Mesendoderm (in vitro differentiated cells): ENCODE results near the gene RHNO1.

Source experiments
- DNase-seq: peaks from one replicate; pipeline ENCODE4 v3.0.0; 2013
- H2AK5ac ChIP-seq: 2 replicates; pipeline ENCODE4 v1.6.1; 2013; ENCODE audit warnings: low read length, inconsistent platforms
- H2BK120ac ChIP-seq: 2 replicates; pipeline ENCODE4 v1.6.1; 2013; ENCODE audit warnings: low read depth, mild to moderate bottlenecking, low read length, moderate library complexity, mixed read lengths
- H2BK15ac ChIP-seq: replicated peaks from 2 replicates; pipeline ENCODE4 v1.6.1; 2013; ENCODE audit warnings: low read depth, mild to moderate bottlenecking, moderate library complexity
- H2BK5ac ChIP-seq: 2 replicates; pipeline ENCODE4 v1.6.1; 2013; ENCODE audit warnings: low read length, inconsistent platforms
- H3K18ac ChIP-seq: 2 replicates; pipeline ENCODE4 v1.6.1; 2013; ENCODE audit warnings: mild to moderate bottlenecking, low read length, mixed read lengths
- H3K23ac ChIP-seq: one replicate; pipeline ENCODE4 v1.6.1; 2013; ENCODE audit warnings: low read length
- H3K27ac ChIP-seq: 2 replicates; pipeline ENCODE4 v1.5.1; 2013; ENCODE audit warnings: low read depth, mild to moderate bottlenecking, inconsistent platforms, low read length, moderate library complexity
- H3K27me3 ChIP-seq: 2 replicates; pipeline ENCODE4 v1.6.1; 2013; ENCODE audit warnings: low read length, control low read depth, mild to moderate bottlenecking, inconsistent platforms; ENCODE audit not compliant: insufficient read depth, poor library complexity
- H3K36me3 ChIP-seq: 2 replicates; pipeline ENCODE4 v1.6.1; 2013; ENCODE audit warnings: low read length, inconsistent platforms; ENCODE audit not compliant: control insufficient read depth, insufficient read depth
- H3K4ac ChIP-seq: one replicate; pipeline ENCODE4 v1.6.1; 2013; ENCODE audit warnings: low read depth, mild to moderate bottlenecking, low read length, moderate library complexity
- H3K4me1 ChIP-seq: 2 replicates; pipeline ENCODE4 v1.6.1; 2013; ENCODE audit warnings: low read depth, low read length, inconsistent platforms; ENCODE audit not compliant: control insufficient read depth
- H3K4me2 ChIP-seq: 2 replicates; pipeline ENCODE4 v1.6.1; 2013; ENCODE audit warnings: low read length
- H3K4me3 ChIP-seq: 2 replicates; pipeline ENCODE4 v1.5.1; 2013; ENCODE audit warnings: mild to moderate bottlenecking, low read length
- H3K56ac ChIP-seq: one replicate; pipeline ENCODE4 v1.6.1; 2013; ENCODE audit warnings: low read length
- H3K79me1 ChIP-seq: 2 replicates; pipeline ENCODE4 v1.6.1; 2013; ENCODE audit warnings: low read length, inconsistent platforms
- H3K79me2 ChIP-seq: 2 replicates; pipeline ENCODE4 v1.6.1; 2013; ENCODE audit warnings: mild to moderate bottlenecking, low read length; ENCODE audit not compliant: control insufficient read depth, insufficient read depth
- H3K9ac ChIP-seq: 2 replicates; pipeline ENCODE4 v1.6.1; 2013; ENCODE audit warnings: low read length, inconsistent platforms
- H4K5ac ChIP-seq: one replicate; pipeline ENCODE4 v1.6.1; 2013; ENCODE audit warnings: low read length
- H4K8ac ChIP-seq: one replicate; pipeline ENCODE4 v1.6.1; 2013; ENCODE audit warnings: low read depth, mild to moderate bottlenecking, control low read depth, low read length, moderate library complexity
- WGBS: extraction: QIAGEN DNeasy Blood & Tissue Kit; methylation state at CpG from one replicate; pipeline ENCODE4 v1.1.7; 2013; ENCODE audit warnings: low lambda C conversion rate, missing lambda C conversion rate; ENCODE audit not compliant: insufficient coverage; ENCODE audit errors: extremely low coverage; 5-methylcytosine and 5-hydroxymethylcytosine counted together

Gene RHNO1

GRCh38 chr12:2919249-2919648 lies 42.2 kb downstream of the RHNO1 start:
- H2BK120ac ChIP-seq, result no peak overlapping the region
- no peak overlapping the region for H2BK5ac ChIP-seq
- WGBS, result no CpG with 5 or more reads among the region's 2 CpGs
- H2AK5ac ChIP-seq, result no peak overlapping the region
- no peak overlapping the region for H3K4ac ChIP-seq
- no peak overlapping the region for H3K4me2 ChIP-seq
- H2BK15ac ChIP-seq, result no peak overlapping the region
- H3K27ac ChIP-seq, result no peak overlapping the region
- H3K4me3 ChIP-seq, result no peak overlapping the region
- no peaks in the 10 kb centered on the region for H3K4me1 ChIP-seq
- H3K56ac ChIP-seq, result no peak overlapping the region
- H3K18ac ChIP-seq, result no peak overlapping the region
- no peak overlapping the region for H4K5ac ChIP-seq
- H3K79me2 ChIP-seq, result no peaks in the 10 kb centered on the region
- H3K9ac ChIP-seq, result no peak overlapping the region
- H3K23ac ChIP-seq, result no peak overlapping the region
- no peaks in the 10 kb centered on the region for H3K79me1 ChIP-seq
- H4K8ac ChIP-seq, result no peak overlapping the region
- H3K36me3 ChIP-seq, result peaks cover 2% of the 10 kb centered on the region
- no peaks in the 10 kb centered on the region for H3K27me3 ChIP-seq
- no peak for DNase-seq

GRCh38 chr12:2922329-2922728 lies 45.3 kb downstream of the RHNO1 start:
- H2BK15ac ChIP-seq, result no peak overlapping the region
- no peaks in the 10 kb centered on the region for H3K4me1 ChIP-seq
- H3K9ac ChIP-seq, result no peak overlapping the region
- no peak overlapping the region for H4K5ac ChIP-seq
- no peak overlapping the region for H3K23ac ChIP-seq
- no peak overlapping the region for H2BK5ac ChIP-seq
- H3K4me2 ChIP-seq, result no peak overlapping the region
- no CpG with 5 or more reads among the region's 2 CpGs for WGBS
- no peak for DNase-seq
- H3K36me3 ChIP-seq, result peaks cover 2% of the 10 kb centered on the region
- no peak overlapping the region for H4K8ac ChIP-seq
- H2AK5ac ChIP-seq, result no peak overlapping the region
- H3K4ac ChIP-seq, result no peak overlapping the region
- no peak overlapping the region for H2BK120ac ChIP-seq
- no peaks in the 10 kb centered on the region for H3K79me2 ChIP-seq
- H3K56ac ChIP-seq, result no peak overlapping the region
- no peak overlapping the region for H3K18ac ChIP-seq
- H3K79me1 ChIP-seq, result no peaks in the 10 kb centered on the region
- no peaks in the 10 kb centered on the region for H3K27me3 ChIP-seq
- no peak overlapping the region for H3K27ac ChIP-seq
- no peak overlapping the region for H3K4me3 ChIP-seq

- no peak for DNase-seq
- H3K4ac ChIP-seq, result no peak overlapping the region
- H3K4me1 ChIP-seq, result no peaks in the 10 kb centered on the region
- H4K8ac ChIP-seq, result no peak overlapping the region
- H2BK120ac ChIP-seq, result no peak overlapping the region
- WGBS, result no CpG with 5 or more reads among the region's 9 CpGs
- no peak overlapping the region for H3K4me3 ChIP-seq
- no peaks in the 10 kb centered on the region for H3K27me3 ChIP-seq
- no peaks in the 10 kb centered on the region for H3K79me1 ChIP-seq
- no peak overlapping the region for H3K27ac ChIP-seq
- no peak overlapping the region for H3K23ac ChIP-seq
- no peak overlapping the region for H3K56ac ChIP-seq
- H4K5ac ChIP-seq, result no peak overlapping the region
- H3K9ac ChIP-seq, result no peak overlapping the region
- H3K4me2 ChIP-seq, result no peak overlapping the region
- H2AK5ac ChIP-seq, result no peak overlapping the region
- no peaks in the 10 kb centered on the region for H3K79me2 ChIP-seq
- no peak overlapping the region for H3K18ac ChIP-seq
- no peak overlapping the region for H2BK5ac ChIP-seq
- H2BK15ac ChIP-seq, result no peak overlapping the region
- H3K36me3 ChIP-seq, result peaks cover 2% of the 10 kb centered on the region
These were observed 46.0 kb downstream of the RHNO1 start for GRCh38 chr12:2923057-2923456.

GRCh38 chr12:2924019-2924418 lies 47.0 kb downstream of the RHNO1 start:
- no CpG with 5 or more reads among the region's 3 CpGs for WGBS
- H3K4me1 ChIP-seq, result no peaks in the 10 kb centered on the region
- H3K9ac ChIP-seq, result no peak overlapping the region
- H3K4ac ChIP-seq, result no peak overlapping the region
- H3K56ac ChIP-seq, result no peak overlapping the region
- H3K27ac ChIP-seq, result no peak overlapping the region
- H2AK5ac ChIP-seq, result no peak overlapping the region
- no peak overlapping the region for H2BK15ac ChIP-seq
- no peak overlapping the region for H3K4me2 ChIP-seq
- H3K4me3 ChIP-seq, result no peak overlapping the region
- H4K8ac ChIP-seq, result no peak overlapping the region
- no peak overlapping the region for H3K23ac ChIP-seq
- no peaks in the 10 kb centered on the region for H3K27me3 ChIP-seq
- no peak overlapping the region for H2BK5ac ChIP-seq
- no peaks in the 10 kb centered on the region for H3K79me2 ChIP-seq
- no peak overlapping the region for H4K5ac ChIP-seq
- no peak overlapping the region for H3K18ac ChIP-seq
- H3K36me3 ChIP-seq, result peaks cover 2% of the 10 kb centered on the region
- no peaks in the 10 kb centered on the region for H3K79me1 ChIP-seq
- DNase-seq, result no peak
- no peak overlapping the region for H2BK120ac ChIP-seq

DNA sequence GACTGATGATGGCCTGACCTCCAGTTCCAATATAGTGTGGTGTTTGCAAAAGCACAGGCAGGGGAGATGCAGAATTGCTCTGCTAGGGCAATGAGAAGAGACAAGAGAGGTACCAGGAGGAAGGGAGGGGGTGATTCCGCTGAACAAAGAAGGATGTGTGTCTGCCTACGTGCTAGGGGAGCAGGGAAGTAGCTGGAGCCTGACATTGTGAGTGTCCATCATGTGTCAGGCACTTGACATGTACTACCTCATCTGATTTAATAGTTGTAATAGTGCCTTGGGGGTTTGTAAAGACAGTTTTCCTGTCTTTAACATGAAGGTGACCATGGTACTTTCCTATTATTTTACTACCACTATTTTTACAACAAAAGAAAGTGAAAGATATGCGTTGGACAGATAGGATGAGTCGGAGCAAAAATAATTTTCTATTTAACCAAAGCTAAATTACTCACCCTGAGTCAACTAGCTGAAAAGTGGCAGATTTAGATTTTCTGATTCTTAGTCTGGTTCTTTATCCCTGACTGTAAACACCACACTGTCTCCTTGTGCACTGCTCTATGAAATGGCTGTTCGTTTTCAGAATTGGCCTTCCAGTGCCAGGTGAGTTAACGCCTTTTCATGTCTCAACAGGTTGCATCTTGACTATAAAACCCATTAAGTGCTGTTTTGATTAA lies 48.4 kb downstream of the RHNO1 start:
- H3K4me2 ChIP-seq, result no peak overlapping the region
- H4K5ac ChIP-seq, result no peak overlapping the region
- H3K27ac ChIP-seq, result no peak overlapping the region
- DNase-seq, result no peak
- H3K23ac ChIP-seq, result no peak overlapping the region
- H3K4ac ChIP-seq, result no peak overlapping the region
- no peak overlapping the region for H2BK120ac ChIP-seq
- H2BK5ac ChIP-seq, result no peak overlapping the region
- H3K4me1 ChIP-seq, result no peaks in the 10 kb centered on the region
- H4K8ac ChIP-seq, result no peak overlapping the region
- H2BK15ac ChIP-seq, result no peak overlapping the region
- H3K36me3 ChIP-seq, result peaks cover 2% of the 10 kb centered on the region
- no peaks in the 10 kb centered on the region for H3K27me3 ChIP-seq
- H3K56ac ChIP-seq, result no peak overlapping the region
- no peak overlapping the region for H3K9ac ChIP-seq
- H3K79me2 ChIP-seq, result no peaks in the 10 kb centered on the region
- no peaks in the 10 kb centered on the region for H3K79me1 ChIP-seq
- no peak overlapping the region for H3K4me3 ChIP-seq
- H3K18ac ChIP-seq, result no peak overlapping the region
- H2AK5ac ChIP-seq, result no peak overlapping the region
- no CpG with 5 or more reads among the region's 6 CpGs for WGBS

- Histone ChIP-seq H2BK15ac (no peak overlapping the region), H3K4me2 (no peak overlapping the region), H3K4ac (no peak overlapping the region), H3K79me1 (no peaks in the 10 kb centered on the region), H3K9ac (no peak overlapping the region), H2BK120ac (no peak overlapping the region), H3K18ac (no peak overlapping the region), H3K4me3 (no peak overlapping the region), H3K56ac (no peak overlapping the region), H2BK5ac (no peak overlapping the region), H3K36me3 (peaks cover 2% of the 10 kb centered on the region), H3K79me2 (no peaks in the 10 kb centered on the region), H2AK5ac (no peak overlapping the region), H4K8ac (no peak overlapping the region), H3K4me1 (no peaks in the 10 kb centered on the region), H3K27me3 (no peaks in the 10 kb centered on the region), H4K5ac (no peak overlapping the region), H3K27ac (no peak overlapping the region), H3K23ac (no peak overlapping the region)
- no peak for DNase-seq
- WGBS, result no CpG with 5 or more reads among the region's 8 CpGs
These were observed 53.8 kb downstream of the RHNO1 start for GRCh38 chr12:2930865-2931264.
